VCaP (cell line): Measurements from ENCODE around the gene PVR.

Experiments used
- H3K27ac ChIP-seq: fragments of 450-650 bp; 2 replicates; pipeline ENCODE4 v1.5.1; 2017
- CTCF ChIP-seq: fragments of 450-650 bp; conservative IDR thresholded peaks from 2 replicates; pipeline ENCODE4 v1.5.1; 2017; ENCODE audit warnings: mild to moderate bottlenecking, moderate library complexity

The PVR gene

GRCh38 chr19:44640518-44640917 lies 3.2 kb upstream of the PVR start:
- peak overlapping the region; percentile 93 for H3K27ac ChIP-seq
- no peak for TF ChIP-seq CTCF

- peak overlapping the region; percentile 93; the same call in 1 of the 2 replicates for H3K27ac ChIP-seq
- no peak for TF ChIP-seq CTCF
Measured at GRCh38 chr19:44641501-44642265, 2.0 kb upstream of the PVR start.

- no peak overlapping the region for H3K27ac ChIP-seq
- TF ChIP-seq CTCF: no peak
Measured at GRCh38 chr19:44642377-44642776, 1.3 kb upstream of the PVR start.

- TF ChIP-seq CTCF: no peak
- H3K27ac ChIP-seq: peak overlapping the region; percentile 95
Measured at GRCh38 chr19:44644402-44645016, 799 bp downstream of the PVR start.

- no peak overlapping the region for H3K27ac ChIP-seq
- TF ChIP-seq CTCF: no peak
Measured at GRCh38 chr19:44645407-44646048, 1.8 kb downstream of the PVR start.

- no peak overlapping the region for H3K27ac ChIP-seq
- no peak for TF ChIP-seq CTCF
Measured at GRCh38 chr19:44646049-44646416, 2.3 kb downstream of the PVR start.

GRCh38 chr19:44647144-44647543 lies 3.4 kb downstream of the PVR start:
- no peak for TF ChIP-seq CTCF
- H3K27ac ChIP-seq: no peak overlapping the region
